Activated CD4-positive, alpha-beta T cell treated with anti-CD3 and anti-CD28 coated beads, Interleukin-2, Interleukin-6, amounts not matched to agents 100 ng/mL and 50 ng/mL, durations not matched to agents 16 hours and 8 hours (primary cell): ENCODE data around the gene TLR5.
"Not testable (repeated sequence)": the region's sequence is repeated elsewhere in the genome, so short reads cannot be mapped to it uniquely, and the experiment has no call there.

ENCODE experiments used
- DNase-seq: peaks from one replicate; pipeline ENCODE4 v3.0.0-alpha.2; 2020

The TLR5 gene, protein sequence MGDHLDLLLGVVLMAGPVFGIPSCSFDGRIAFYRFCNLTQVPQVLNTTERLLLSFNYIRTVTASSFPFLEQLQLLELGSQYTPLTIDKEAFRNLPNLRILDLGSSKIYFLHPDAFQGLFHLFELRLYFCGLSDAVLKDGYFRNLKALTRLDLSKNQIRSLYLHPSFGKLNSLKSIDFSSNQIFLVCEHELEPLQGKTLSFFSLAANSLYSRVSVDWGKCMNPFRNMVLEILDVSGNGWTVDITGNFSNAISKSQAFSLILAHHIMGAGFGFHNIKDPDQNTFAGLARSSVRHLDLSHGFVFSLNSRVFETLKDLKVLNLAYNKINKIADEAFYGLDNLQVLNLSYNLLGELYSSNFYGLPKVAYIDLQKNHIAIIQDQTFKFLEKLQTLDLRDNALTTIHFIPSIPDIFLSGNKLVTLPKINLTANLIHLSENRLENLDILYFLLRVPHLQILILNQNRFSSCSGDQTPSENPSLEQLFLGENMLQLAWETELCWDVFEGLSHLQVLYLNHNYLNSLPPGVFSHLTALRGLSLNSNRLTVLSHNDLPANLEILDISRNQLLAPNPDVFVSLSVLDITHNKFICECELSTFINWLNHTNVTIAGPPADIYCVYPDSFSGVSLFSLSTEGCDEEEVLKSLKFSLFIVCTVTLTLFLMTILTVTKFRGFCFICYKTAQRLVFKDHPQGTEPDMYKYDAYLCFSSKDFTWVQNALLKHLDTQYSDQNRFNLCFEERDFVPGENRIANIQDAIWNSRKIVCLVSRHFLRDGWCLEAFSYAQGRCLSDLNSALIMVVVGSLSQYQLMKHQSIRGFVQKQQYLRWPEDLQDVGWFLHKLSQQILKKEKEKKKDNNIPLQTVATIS

GRCh38 chr1:223142795-223143536 is at the start of gene TLR5:
Gene TLR5 (minus strand): TSS chr1:223143248. CDS start chr1:223113031, 30,217 bp downstream.
- DNase-seq = peak; percentile 92

GRCh38 chr1:223189903-223190724 is 47.1 kb upstream of the TLR5 start:
- peak; percentile 85 for DNase-seq

DNA sequence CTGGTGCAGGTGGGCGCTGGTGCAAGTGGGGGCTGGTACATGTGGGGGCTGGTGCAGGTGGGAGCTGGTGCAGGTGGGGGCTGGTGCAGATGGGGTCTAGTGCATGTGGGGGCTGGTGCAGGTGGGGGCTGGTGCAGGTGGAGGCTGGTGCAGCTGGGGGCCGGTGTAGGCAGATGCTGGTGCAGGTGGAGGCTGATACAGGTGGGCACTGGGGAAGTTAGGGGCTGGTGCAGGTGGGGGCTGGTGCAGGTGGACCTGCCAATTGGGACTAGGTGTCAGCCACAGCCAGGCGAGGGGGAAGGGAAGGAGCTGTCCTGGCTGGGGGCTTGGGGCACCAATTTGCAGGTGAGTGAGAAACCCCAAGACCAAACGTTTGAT is 46.5 kb upstream of the TLR5 start:
- DNase-seq = no peak

DNA sequence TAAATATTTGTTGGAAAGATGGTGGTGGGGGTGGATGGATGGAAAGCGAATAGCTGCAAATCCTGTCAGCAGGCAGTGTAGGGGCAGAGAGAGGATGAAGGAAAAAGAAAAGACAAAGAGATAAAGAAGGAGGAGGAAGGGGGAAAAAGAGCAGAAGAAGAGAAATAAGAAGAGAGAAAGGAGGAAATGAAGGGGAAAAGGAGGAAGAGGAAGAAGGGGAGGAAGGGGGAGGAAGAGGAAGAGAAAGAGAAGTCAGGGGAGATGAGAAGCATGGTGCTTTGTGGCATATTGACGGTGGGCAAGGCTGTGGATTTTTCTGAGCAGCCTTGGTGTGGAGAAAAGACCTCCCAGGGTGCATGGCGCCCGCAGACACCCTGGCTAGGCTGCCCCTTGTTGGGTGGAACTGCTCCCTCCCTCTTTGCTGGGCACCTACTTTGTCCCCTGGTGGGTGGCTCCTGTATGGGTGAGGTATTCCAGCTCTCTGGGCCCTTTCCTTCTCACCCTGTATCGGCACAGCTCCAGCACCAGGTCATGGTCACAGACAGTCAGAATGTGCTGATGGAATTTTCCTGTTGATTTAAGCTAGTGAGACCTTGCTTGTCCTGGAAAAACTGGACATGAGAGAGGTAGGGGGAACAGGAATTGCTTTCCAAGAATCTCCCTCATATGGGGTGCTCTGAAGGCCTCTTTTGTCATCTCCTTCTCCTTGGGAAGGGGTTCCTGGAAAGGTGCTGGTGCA is 45.7 kb upstream of the TLR5 start:
- no peak for DNase-seq

- no peak for DNase-seq
Measured at GRCh38 chr1:223186800-223187199, 43.8 kb upstream of the TLR5 start.

GRCh38 chr1:223183268-223183862 is 40.3 kb upstream of the TLR5 start:
- no peak for DNase-seq

- DNase-seq = no peak
Measured at GRCh38 chr1:223180731-223181321, 37.8 kb upstream of the TLR5 start.

DNA sequence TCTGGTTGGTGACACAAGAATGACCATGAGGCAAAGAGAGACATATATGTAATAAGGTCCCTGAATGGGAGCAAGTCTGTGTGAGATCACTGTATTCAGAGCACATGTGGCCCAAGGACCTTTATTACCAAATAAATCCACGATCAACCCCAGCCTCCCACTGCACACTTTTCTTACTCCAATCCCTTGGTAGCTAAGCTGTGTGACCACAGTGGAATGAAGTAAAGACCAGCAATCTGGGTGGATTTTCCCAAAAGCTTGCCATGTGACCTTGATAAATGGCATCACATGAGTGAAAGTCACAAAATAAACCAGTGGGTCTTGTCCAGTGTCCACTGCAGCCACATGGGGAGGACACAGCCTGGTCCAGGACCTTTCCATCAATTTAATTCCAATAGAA is 36.7 kb upstream of the TLR5 start:
- DNase-seq = no peak

DNA sequence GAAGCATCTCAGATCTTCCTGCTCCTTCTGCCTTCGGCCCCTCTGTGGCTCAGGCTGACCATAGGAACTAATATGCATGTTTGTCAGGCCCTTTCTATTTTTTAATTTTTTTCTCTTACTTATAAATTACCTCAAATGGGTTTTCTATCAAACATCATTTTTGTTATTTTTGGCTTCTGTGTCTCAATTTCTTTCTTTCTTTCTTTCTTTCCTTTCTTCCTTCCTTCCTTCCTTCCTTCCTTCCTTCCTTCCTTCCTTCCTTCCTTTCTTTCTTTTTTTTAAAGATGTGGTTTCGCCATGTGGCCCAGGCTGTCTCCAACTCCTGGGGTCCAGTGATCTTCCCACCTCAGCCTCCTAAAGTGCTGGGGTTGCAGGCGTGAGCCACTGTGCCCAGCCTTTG is 36.2 kb upstream of the TLR5 start:
- no peak for DNase-seq

- DNase-seq = no peak
Measured at GRCh38 chr1:223177681-223178080, 34.6 kb upstream of the TLR5 start.

- no peak for DNase-seq
Measured at GRCh38 chr1:223176437-223176836, 33.4 kb upstream of the TLR5 start.

DNA sequence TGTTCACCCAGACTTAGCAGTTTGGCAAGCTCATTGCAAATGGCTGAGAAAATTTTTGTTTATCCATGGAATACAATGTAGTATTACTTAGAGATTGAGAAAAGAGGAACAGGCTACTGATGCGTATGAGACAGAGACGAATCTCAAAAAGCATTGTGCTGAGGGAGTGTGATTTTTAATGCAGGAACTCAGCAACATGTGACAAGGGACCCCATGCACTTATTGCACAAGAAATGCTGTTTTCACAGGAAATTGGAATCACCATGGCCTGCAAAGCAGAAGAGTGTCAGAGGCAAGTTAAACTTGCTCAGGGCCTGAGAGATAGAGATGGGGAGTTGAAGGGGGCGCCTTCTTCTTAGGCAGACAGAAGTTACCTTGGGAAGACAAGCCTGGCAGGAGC is 32.6 kb upstream of the TLR5 start:
- DNase-seq = no peak

- DNase-seq = no peak
Measured at GRCh38 chr1:223175032-223175431, 32.0 kb upstream of the TLR5 start.

GRCh38 chr1:223169458-223169857 is 26.4 kb upstream of the TLR5 start:
- not testable (repeated sequence) for DNase-seq

DNA sequence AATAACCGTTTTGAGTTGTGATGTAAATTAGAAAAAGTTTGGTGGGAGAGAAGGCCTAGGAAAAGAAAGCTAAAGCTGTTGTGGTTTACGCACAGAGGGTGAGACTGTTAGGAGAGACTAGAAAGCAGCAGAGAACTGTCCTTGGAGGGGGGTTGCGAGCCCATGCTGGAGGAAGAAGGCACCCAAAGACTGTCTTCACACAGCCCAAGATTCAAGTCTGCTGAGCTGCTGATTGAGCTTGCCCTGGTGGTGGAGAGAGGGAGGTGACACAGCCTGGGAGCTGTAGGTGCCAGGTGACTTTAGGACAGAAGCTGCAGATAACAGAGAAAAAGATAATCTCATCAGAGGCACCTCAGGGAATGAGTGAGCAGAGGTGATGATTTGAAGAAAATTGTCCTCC is 18.3 kb upstream of the TLR5 start:
- DNase-seq = no peak

DNA sequence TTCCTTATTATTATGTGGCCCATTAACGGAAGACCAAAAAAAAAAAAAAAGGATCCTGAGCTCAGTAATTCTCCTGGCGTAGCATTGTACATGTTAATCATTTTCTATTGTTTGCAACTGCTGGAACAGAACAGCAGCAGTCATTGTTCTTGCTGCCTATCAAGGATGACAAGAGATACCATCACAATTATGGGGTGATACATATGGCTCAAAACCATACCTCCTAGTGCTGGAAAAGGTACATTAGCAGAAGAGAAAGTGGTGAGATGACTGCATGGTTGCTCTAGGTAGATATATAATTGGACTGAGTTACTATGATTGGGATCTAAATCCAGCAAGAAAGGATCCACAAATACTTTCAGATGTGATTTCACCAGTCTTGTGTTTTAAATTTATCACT is 13.3 kb upstream of the TLR5 start:
- DNase-seq = no peak

DNA sequence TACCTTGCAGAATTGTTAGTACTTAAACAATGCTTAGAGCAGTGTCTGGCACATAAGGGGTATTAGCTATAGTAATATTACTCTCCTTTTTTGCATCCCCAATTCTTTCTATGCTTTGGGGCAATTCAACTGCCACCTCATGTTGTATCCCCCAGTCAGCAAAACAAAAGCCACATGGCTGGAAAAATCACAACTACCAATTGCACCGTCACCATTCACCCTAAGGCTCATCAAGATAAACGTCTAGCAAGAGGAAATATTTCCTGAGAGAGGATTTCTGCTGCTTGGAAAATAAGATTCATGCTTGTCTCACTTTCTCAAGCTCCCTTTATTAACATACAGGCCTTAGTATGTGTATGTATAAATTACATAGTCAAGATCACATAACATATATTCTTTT is 12.1 kb upstream of the TLR5 start:
- DNase-seq = no peak

DNA sequence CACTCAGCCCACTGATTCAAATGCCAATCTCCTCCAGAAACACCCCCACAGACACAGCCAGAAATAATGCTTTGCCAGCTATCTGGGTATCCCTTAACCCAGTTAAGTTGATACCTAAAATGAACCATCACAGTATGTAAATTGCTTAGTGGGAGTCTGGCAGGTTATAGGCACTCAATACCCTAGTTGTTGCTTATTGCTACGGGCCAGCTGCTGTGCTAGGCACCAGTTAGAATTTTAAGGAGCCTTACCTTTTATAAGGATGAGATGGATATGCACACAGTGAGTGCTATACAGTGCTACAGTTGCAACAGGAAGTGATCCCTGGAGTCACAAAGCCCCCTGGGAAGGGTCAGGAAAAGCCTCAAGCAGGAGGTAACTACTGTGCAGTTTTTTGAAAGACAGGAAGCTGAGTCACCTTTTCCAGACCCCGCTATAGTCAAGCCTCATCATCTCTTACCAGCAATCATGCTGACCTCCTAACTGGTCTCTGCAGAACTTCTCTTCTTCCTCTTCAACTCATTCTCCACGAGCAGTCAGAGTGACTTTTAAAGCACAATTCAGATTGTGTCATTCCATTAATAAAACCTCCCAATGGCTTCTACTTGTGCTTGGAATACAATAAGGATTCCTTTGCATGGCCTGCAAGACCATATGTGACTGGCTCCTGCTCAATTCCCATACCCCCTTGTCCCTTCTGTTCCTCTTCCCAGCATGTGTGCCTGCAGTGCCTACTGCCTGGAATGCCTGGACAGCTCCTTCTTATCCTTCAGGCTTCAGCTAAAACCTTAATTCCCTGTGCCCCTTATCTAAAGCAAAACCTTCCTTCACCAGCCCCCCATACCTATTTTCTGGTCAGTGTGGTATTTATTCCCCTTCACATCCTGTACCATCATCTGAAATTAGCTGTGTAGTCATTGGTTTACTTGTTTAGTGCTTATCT is 10.4 kb upstream of the TLR5 start:
- peak; percentile 23 for DNase-seq

DNA sequence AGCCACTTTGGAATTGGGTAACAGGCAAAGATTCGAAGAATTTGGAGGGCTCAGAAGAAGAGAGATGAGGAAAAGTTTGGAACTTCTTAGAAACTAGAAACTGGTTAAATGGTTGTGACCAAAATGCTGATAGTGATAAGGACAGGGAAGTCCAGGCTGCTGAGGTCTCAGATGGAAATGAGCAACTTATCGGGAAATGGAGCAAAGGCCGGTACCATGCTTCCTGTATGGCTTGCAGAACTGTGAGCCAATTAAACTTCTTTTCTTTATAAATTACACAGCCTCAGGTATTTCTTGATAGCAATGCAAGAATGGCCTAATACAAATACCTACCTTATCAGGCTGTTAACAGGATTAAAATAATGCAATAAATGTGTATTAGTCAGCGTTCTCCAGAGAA is 9.4 kb upstream of the TLR5 start:
- no peak for DNase-seq

DNA sequence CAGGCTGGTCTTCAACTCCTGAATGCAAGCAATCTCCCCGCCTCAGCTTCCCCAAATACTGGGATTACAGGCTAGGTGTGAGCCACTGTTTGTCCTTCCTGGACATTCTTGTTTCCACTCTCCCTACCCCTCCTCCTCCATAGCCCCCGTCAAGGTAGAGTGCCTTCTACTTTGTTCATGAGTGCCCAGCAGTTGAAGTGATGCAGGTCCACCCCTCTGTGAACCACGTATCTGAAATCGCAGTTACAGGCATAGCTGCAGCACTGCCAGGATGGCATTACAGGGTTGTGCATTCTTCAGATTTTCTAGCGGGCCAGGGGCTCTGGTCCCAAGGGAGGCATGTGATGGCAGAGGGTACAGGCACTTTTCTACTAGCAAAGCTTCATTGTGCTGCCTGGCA is 7.4 kb upstream of the TLR5 start:
- DNase-seq = no peak
